SK-N-SH (cell line): ENCODE measurements around the gene VPS11. TPM values are rescaled to one million over a fixed set of nuclear protein-coding genes. Genes with fewer than 3 reads are reported as not detected.

Experiments
- CTCF ChIA-PET: fragments of 300-600, 350-600 bp; formaldehyde crosslinking; extraction: SDS; loops from one replicate; lab custom pipeline; 2021; lab: Yijun Ruan, JAX
- POLR2A ChIA-PET: fragments of 350-600 bp; sonication (Branson Sonifier 250); formaldehyde crosslinking; extraction: SDS; loops from one replicate; lab custom pipeline; 2020; ENCODE audit warnings: antibody characterized with exemption, inconsistent platforms; lab: Yijun Ruan, JAX
- DNase-seq: peaks from one replicate; pipeline ENCODE4 v3.0.0; 2012
- H2AFZ ChIP-seq: fragments of 200-600 bp; sonication (generic); 2 replicates; pipeline ENCODE4 v1.8.1; 2016; ENCODE audit warnings: antibody characterized with exemption, mild to moderate bottlenecking, low read depth
- H3F3A ChIP-seq: fragments of 200-600 bp; sonication (generic); replicated peaks from 2 replicates; pipeline ENCODE3; 2016; ENCODE audit warnings: antibody characterized with exemption, mild to moderate bottlenecking; ENCODE audit not compliant: insufficient read depth
- H3K27ac ChIP-seq, 2 experiments: fragments of 200-500 bp in 1 of 2; fragments of 200-600 bp in 1 of 2; sonication (Bioruptor generic) in 1 of 2; sonication (generic), shearing (Covaris generic) in 1 of 2; 2 replicates each; pipeline versions ENCODE4 v1.5.1 to v1.6.1; 2014 to 2016; ENCODE audit warnings: low read depth in 2 of 2, inconsistent platforms in 1 of 2, low read length in 1 of 2, mild to moderate bottlenecking in 1 of 2, mixed read lengths in 1 of 2
- H3K27me3 ChIP-seq: fragments of 200-600 bp; sonication (generic), shearing (Covaris generic); 2 replicates; pipeline ENCODE4 v1.6.1; 2016; ENCODE audit warnings: mixed run types; ENCODE audit not compliant: insufficient read depth
- H3K36me3 ChIP-seq, 2 experiments: fragments of 200-500 bp in 1 of 2; fragments of 200-600 bp in 1 of 2; sonication (Bioruptor generic) in 1 of 2; sonication (generic) in 1 of 2; replicated peaks in 1 of 2; 2 replicates each; pipeline versions ENCODE3 to v1.5.1; 2014 to 2016; ENCODE audit warnings: low read length in 1 of 2, mild to moderate bottlenecking in 1 of 2; ENCODE audit not compliant: insufficient read depth in 2 of 2, control insufficient read depth in 1 of 2
- H3K4me1 ChIP-seq, 2 experiments: fragments of 200-500 bp in 1 of 2; fragments of 200-600 bp in 1 of 2; sonication (Bioruptor generic) in 1 of 2; sonication (generic), shearing (Covaris generic) in 1 of 2; 2 replicates each; pipeline versions ENCODE4 v1.5.1 to v1.6.1; 2014 to 2016; ENCODE audit warnings: low read depth in 1 of 2, low read length in 1 of 2, mixed run types in 1 of 2; ENCODE audit not compliant: insufficient read depth in 2 of 2, control insufficient read depth in 1 of 2
- H3K4me2 ChIP-seq: fragments of 200-600 bp; sonication (generic), shearing (Covaris generic); 2 replicates; pipeline ENCODE4 v1.6.1; 2017; ENCODE audit warnings: mixed run types
- H3K4me3 ChIP-seq, 2 experiments: fragments of 200-500 bp in 1 of 2; fragments of 200-600 bp in 1 of 2; sonication (Bioruptor generic) in 1 of 2; sonication (generic), shearing (Covaris generic) in 1 of 2; 2 replicates each; pipeline versions ENCODE4 v1.5.1 to v1.8.1; 2014 to 2016; ENCODE audit warnings: low read depth in 2 of 2, inconsistent platforms in 1 of 2, low read length in 1 of 2, mild to moderate bottlenecking in 1 of 2, mixed read lengths in 1 of 2, moderate library complexity in 1 of 2
- H3K79me2 ChIP-seq: fragments of 200-600 bp; sonication (generic); 2 replicates; pipeline ENCODE4 v1.8.1; 2017; ENCODE audit warnings: mild to moderate bottlenecking; ENCODE audit not compliant: insufficient read depth
- H3K9ac ChIP-seq: fragments of 200-600 bp; sonication (generic); 2 replicates; pipeline ENCODE4 v1.6.1; 2017; ENCODE audit warnings: mixed run types
- H3K9me2 ChIP-seq: fragments of 200-600 bp; sonication (generic); 2 replicates; pipeline ENCODE4 v1.6.1; 2017; ENCODE audit warnings: mixed run types
- H3K9me3 ChIP-seq: fragments of 200-600 bp; sonication (generic); 2 replicates; pipeline ENCODE4 v1.6.1; 2017; ENCODE audit warnings: mixed run types, mild to moderate bottlenecking, moderate library complexity
- H4K20me1 ChIP-seq: fragments of 200-600 bp; sonication (generic); 2 replicates; pipeline ENCODE4 v1.6.1; 2017; ENCODE audit warnings: mild to moderate bottlenecking, mixed run types; ENCODE audit not compliant: insufficient read depth
- CHD2 ChIP-seq: fragments of 150-350 bp; IDR thresholded peaks from 2 replicates; pipeline ENCODE4 v1.6.1; 2018; ENCODE audit warnings: low read length; ENCODE audit not compliant: partially characterized antibody
- FOSL2 ChIP-seq: IDR thresholded peaks from 2 replicates; pipeline ENCODE4 v1.4.0; 2012; ENCODE audit warnings: low read depth, mild to moderate bottlenecking, moderate library complexity, borderline replicate concordance
- GATA2 ChIP-seq: sonication (generic); formaldehyde crosslinking; IDR thresholded peaks from 2 replicates; pipeline ENCODE4 v1.5.0; 2020; ENCODE audit warnings: mild to moderate bottlenecking, missing genetic modification reagents
- POLR2AphosphoS5 ChIP-seq: IDR thresholded peaks from 2 replicates; pipeline ENCODE4 v1.6.1; 2012; ENCODE audit warnings: low read depth, low read length
- TEAD4 ChIP-seq: IDR thresholded peaks from 2 replicates; pipeline ENCODE4 v1.4.0; 2012; ENCODE audit warnings: mild to moderate bottlenecking, borderline replicate concordance; ENCODE audit not compliant: insufficient read depth
- YY1 ChIP-seq: IDR thresholded peaks from 2 replicates; pipeline ENCODE4 v1.4.0; 2012; ENCODE audit warnings: low read depth, mild to moderate bottlenecking
- WGBS: methylation state at CpG from one replicate; pipeline ENCODE4 v1.1.6; 2017; ENCODE audit warnings: low lambda C conversion rate; 5-methylcytosine and 5-hydroxymethylcytosine counted together
- polyA plus RNA-seq, 3 experiments: library from polyadenylated mRNA; depleted of rRNA; stranded (reverse); fragments of >200 nt; gene quantifications; 2 replicates each; pipeline ENCODE4 v1.2.3, GENCODE V29; 2012
- TF ChIP-seq, protein P1 (sequence below): fragments of 150-350 bp; IDR thresholded peaks from 2 replicates; pipeline ENCODE4 v1.6.1; 2016; ENCODE audit warnings: mild to moderate bottlenecking, low read depth, low read length

The VPS11 gene
- polyA plus RNA-seq, 1 of the 3 experiments (the other 2 are of a cell fraction) = 14.8 TPM

DNA sequence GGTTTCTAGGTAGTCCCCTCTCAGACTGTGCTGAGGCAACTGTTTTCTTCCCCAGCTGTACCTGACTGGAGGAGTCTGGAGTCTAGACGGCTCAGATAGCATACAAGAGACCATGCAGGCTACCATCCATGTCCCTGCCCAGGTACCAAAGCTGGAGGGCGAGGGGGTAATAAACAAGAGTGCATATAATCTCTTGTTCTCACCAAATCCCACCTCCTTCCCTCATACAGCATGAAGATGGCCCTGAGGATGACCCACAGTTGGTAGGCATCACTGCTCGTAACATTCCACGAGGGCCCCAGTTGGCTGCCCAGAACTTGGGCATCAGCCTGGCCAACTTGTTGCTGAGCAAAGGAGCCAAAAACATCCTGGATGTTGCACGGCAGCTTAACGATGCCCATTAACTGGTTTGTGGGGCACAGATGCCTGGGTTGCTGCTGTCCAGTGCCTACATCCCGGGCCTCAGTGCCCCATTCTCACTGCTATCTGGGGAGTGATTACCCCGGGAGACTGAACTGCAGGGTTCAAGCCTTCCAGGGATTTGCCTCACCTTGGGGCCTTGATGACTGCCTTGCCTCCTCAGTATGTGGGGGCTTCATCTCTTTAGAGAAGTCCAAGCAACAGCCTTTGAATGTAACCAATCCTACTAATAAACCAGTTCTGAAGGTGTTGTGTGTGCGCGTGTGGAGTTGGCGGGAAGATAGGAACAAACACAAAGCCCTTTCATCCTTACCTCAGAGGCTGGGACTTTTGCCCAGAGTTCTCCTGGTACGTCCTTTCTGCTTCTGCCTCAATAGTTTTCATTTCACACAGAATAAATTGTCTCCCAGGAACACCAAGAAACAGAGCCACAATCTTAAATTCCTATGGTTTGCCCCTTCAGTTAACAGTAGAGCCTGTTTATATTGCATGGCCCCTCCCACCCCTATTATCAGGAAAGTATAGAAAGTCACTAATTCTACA lies 25.5 kb downstream of the VPS11 start:
- no peak overlapping the region; the same call in 1 of the 2 replicates for H2AFZ ChIP-seq
- no peak for DNase-seq

DNA sequence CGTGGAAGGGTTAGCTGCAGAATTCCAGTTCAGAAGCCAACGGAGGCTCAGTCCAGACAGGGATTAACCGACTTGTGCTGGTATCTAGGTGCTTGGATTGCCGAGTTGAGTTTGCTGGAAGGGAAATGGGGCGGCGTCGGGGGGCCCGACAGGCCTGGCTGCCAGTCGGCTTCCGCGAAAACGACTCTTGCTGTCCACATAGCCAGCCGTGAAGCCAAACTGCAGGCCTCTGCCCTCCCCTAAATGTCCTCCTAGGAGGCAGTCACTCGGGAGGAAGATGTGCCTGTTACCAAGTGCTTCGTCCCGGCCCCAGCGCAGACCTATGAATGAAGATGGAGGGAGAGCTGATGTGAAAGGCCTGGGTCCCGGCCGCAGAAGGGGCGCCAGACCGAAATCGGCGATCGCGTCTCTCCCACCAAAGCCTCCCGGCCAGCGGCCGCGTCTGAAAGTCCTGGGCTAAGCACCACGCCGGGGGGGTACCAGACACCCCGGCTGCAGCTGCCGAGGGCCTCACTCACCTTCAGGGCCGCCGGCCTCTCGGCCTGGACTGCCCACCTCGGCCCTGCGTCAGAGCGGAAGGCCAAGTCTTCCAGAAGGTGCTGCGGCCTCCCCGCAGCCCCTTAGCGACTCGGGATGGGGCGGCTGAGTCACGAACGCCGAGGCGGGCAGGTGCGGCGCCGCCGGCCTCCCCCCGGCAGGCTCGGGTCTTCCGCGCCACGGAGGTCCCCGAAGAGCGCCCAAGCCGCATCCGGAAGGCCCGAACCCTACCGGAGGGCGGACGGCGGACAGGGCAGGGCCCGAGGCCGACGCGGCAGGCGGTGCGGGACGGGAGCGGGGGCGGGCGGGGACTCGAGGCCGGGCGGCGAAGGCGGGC lies 26.6 kb downstream of the VPS11 start:
- Histone ChIP-seq H3K9ac (peak overlapping the region; percentile 89), H3K79me2 (peaks cover 49% of the 10 kb centered on the region), H3K36me3 (peaks cover 47 to 57% of the 10 kb centered on the region in 2 experiments), H3F3A (peaks cover 46% of the 10 kb centered on the region), H4K20me1 (peaks cover 31% of the 10 kb centered on the region), H3K9me3 (no peaks in the 10 kb centered on the region), H3K4me3 (peak overlapping the region; percentile 84 to 87), H3K27me3 (no peaks in the 10 kb centered on the region), H3K4me1 (peaks cover 21 to 22% of the 10 kb centered on the region in 2 experiments; a peak in 2 of 4 replicates), H2AFZ (no peak overlapping the region), H3K9me2 (no peaks in the 10 kb centered on the region), H3K27ac (peak overlapping the region; percentile 72 to 89), H3K4me2 (peak overlapping the region; percentile 98)
- under 1% methylated on average over 19 of the region's 81 CpGs for WGBS
- ChIA-PET CTCF (interaction anchor here (0.6 to 3.4 kb wide), 25 partner anchors 8 to 571 kb away, joined by 3 to 20 read pairs (median 3); partner anchors contain the start of genes C2CD2L, NLRX1, SLC37A4 and UPK2), POLR2A (interaction anchor here (0.6 to 2.6 kb wide), 13 partner anchors 8 to 432 kb away, joined by 3 to 31 read pairs (median 5); partner anchors contain the start of genes C1QTNF5, C2CD2L, HINFP and HMBS)
- DNase-seq = peak; percentile 40
- no peak for TF ChIP-seq FOSL2
- peak; percentile 15; the same call in 1 of the 2 replicates for TF ChIP-seq GATA2 (CRISPR knock-in tag)
- 0 out of 2 replicates have a peak, but pooled peaks have one; percentile 18 for TF ChIP-seq YY1
- TF ChIP-seq POLR2AphosphoS5 = peak; percentile 59

More for the DNA sequence above, 25.5 kb downstream of the VPS11 start:
- Histone ChIP-seq H3K9ac (peak overlapping the region; percentile 89), H3K27me3 (no peaks in the 10 kb centered on the region), H3K27ac (peak overlapping the region; percentile 72 to 89), H3K36me3 (peaks cover 45 to 55% of the 10 kb centered on the region in 2 experiments), H3K4me3 (peak overlapping the region; percentile 84 to 87), H3K9me3 (no peaks in the 10 kb centered on the region), H3K4me2 (peak overlapping the region; percentile 98), H3K4me1 (peaks cover 21 to 22% of the 10 kb centered on the region in 2 experiments; a peak in 2 of 4 replicates), H4K20me1 (peaks cover 31% of the 10 kb centered on the region), H3K79me2 (peaks cover 41% of the 10 kb centered on the region), H3K9me2 (no peaks in the 10 kb centered on the region), H3F3A (peaks cover 46% of the 10 kb centered on the region)
- ChIA-PET CTCF (interaction anchor here (0.6 to 3.4 kb wide), 15 partner anchors 7 to 570 kb away, joined by 3 to 20 read pairs (median 5); partner anchors contain the start of genes NLRX1, SLC37A4 and VPS11), POLR2A (interaction anchor here (0.8 to 2.6 kb wide), 4 partner anchors 13 to 248 kb away, joined by 3 to 17 read pairs (median 6); partner anchors contain the start of genes C1QTNF5, C2CD2L and HYOU1)
- TF ChIP-seq TEAD4 = no peak
- TF ChIP-seq CHD2 = no peak
- TF ChIP-seq, protein P1, sequence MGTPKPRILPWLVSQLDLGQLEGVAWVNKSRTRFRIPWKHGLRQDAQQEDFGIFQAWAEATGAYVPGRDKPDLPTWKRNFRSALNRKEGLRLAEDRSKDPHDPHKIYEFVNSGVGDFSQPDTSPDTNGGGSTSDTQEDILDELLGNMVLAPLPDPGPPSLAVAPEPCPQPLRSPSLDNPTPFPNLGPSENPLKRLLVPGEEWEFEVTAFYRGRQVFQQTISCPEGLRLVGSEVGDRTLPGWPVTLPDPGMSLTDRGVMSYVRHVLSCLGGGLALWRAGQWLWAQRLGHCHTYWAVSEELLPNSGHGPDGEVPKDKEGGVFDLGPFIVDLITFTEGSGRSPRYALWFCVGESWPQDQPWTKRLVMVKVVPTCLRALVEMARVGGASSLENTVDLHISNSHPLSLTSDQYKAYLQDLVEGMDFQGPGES = no peak
- WGBS = 26% methylated on average over 12 of the region's 12 CpGs
